Heart left ventricle (tissue), 13 donors: ENCODE measurements around the gene ALX3.

Experiments
- CTCF ChIP-seq, 12 donors: fragments of 200-600 bp; sonication (generic) in 4 of 12; IDR thresholded peaks; one replicate each; pipeline versions ENCODE4 v1.5.0 to v1.8.0; 2018 to 2022; ENCODE audit warnings: antibody characterized with exemption in 12 of 12, mild to moderate bottlenecking in 5 of 12
- POLR2A ChIP-seq, 2 donors: fragments of 450-650 bp; IDR thresholded peaks; one replicate each; pipeline ENCODE4 v1.6.1; 2017; ENCODE audit warnings: antibody characterized with exemption in 2 of 2, mild to moderate bottlenecking in 2 of 2, moderate library complexity in 2 of 2
- donor health status: ischemic (EF 13 %, LVEDD 7.1; RV severe dilation, severe dysfunction).
- donor health status: DM: no; HTN: yes; CAD: no.
- donor health status: DM: no; HTN: no; CAD: no.
- donor health status: ischemic (EF 25% LVEDD 6.9; RV normal size, moderate dysfunction).
- donor health status: ischemic (EF 25% LVEDD 5.7; RV mildly dilated, moderate dysfunction).
- donor health status: ischemic (EF 35%, LVEDD 5.7; RV mildly dilated, moderate dysfunction).
- donor health status: nonischemic (EF 11% LVEDD 7.7; RV severe dilation, severe dysfunction).
- donor health status: DM: yes; HTN: yes; CAD: no.
- donor health status: PGD.
- donor health status: ischemic (EF 29% LVEDD 5.4; RV normal size, mild dysfunction).
- donor health status: nonischemic (EF 23%, LVEDD 6.1; RV moderate dilation, normal function).

DNA sequence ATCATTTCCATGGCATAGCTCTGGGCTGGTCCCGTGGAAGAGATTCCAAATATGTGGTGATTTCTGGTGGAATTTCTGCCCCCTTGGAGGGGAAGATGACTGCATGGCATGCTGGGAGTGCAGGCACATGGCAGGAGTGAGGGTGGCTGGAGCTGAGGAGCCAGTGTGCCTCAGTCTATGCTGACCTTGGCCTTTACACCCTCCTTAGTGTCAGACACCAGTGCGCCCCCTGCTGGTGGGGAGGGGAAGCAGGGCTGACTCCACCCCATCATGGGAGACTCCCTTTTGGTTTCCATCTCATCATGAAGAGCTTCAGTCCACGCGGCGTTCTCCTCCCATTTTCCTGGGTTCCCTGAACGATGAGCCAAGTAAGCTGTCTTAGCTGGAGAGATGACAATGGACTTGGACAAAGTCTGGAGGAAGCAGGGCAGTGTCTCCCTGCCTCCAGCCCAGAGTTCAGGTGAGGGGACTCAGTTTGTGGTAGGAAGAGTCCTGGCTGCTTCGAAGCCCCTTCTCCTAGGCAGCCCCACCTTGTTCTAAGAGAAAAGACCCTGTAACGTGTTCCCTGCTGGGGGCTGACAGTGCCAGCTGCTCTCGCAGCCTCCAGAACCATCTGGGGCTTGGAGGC lies 10.3 kb downstream of the ALX3 start:
- peak; percentile 42 to 82 (median 64) for TF ChIP-seq CTCF (IDR thresholded peaks at IDR 0.05)
- TF ChIP-seq POLR2A (IDR thresholded peaks at IDR 0.05): no peak
